ENCODE measurements around the gene PRKAA1. TPM values are rescaled to one million over a fixed set of nuclear protein-coding genes. Genes with fewer than 3 reads are reported as not detected.
A peak's percentile ranks its signal among the peaks of the same experiment; 100 is the strongest.
"Not testable (repeated sequence)": the region's sequence is repeated elsewhere in the genome, so short reads cannot be mapped to it uniquely, and the experiment has no call there.

The PRKAA1 gene
- total RNA-seq, 1 experiment from 2014 or later: 84.5 TPM

- no peaks in the 10 kb centered on the region for H3K9me2 ChIP-seq (replicated peaks; ENCODE audit: low read length)
- CTCF ChIA-PET: interaction anchor here (0.6 kb wide), 1 partner anchor 45 kb away, joined by 3 read pairs; no protein-coding TSS in a partner anchor
- POLR2A ChIA-PET (ENCODE audit: unreplicated experiment): interaction anchor here (0.7 kb wide), 1 partner anchor 126 kb away, joined by 3 read pairs; no protein-coding TSS in a partner anchor
- peaks cover 70% of the 10 kb centered on the region for H3K79me2 ChIP-seq (ENCODE audit: low read length)
- DNase-seq (peak; percentile 60), ATAC-seq (peak; percentile 13)
- no peak for TF ChIP-seq EZH2phosphoT487 (IDR thresholded peaks at IDR 0.05; ENCODE audit: borderline replicate concordance, low read length)
- no peak for TF ChIP-seq EZH2 (IDR thresholded peaks at IDR 0.05; ENCODE audit: low read length, unreplicated experiment)
- no peak for TF ChIP-seq CTCF (conservative IDR thresholded peaks at IDR 0.05; ENCODE audit: low read depth, low read length)
- H3K4me3 ChIP-seq (ENCODE audit: low read length): peak overlapping the region; percentile 76
- H4K20me1 ChIP-seq (ENCODE audit: low read length): peaks cover 39% of the 10 kb centered on the region
- peaks cover 5% of the 10 kb centered on the region; the same call in 1 of the 2 replicates for H3K36me3 ChIP-seq (ENCODE audit: low read depth, low read length)
- peak overlapping the region; percentile 87 for H3K9ac ChIP-seq (ENCODE audit: low read length)
- no peaks in the 10 kb centered on the region for H3K9me3 ChIP-seq (ENCODE audit: low read length)
- no TSS peak for BruUV-seq (replicated peaks)
- peaks cover 6% of the 10 kb centered on the region for H3F3A ChIP-seq (ENCODE audit: low read length, unreplicated experiment)
- intact Hi-C loops (cut with micrococcal nuclease): loop anchor here (1.0 kb wide), 1 partner anchor 21 kb away; no protein-coding TSS in a partner anchor
- peak overlapping the region; percentile 89 for H3K4me2 ChIP-seq (ENCODE audit: low read length)
- peak overlapping the region; percentile 81 for H3K27ac ChIP-seq (ENCODE audit: low read length)
- H3K4me1 ChIP-seq (ENCODE audit: insufficient read depth, low read length): peaks cover 37% of the 10 kb centered on the region
- no peaks in the 10 kb centered on the region for H3K27me3 ChIP-seq (ENCODE audit: low read length)
- no peak overlapping the region for H2AFZ ChIP-seq (ENCODE audit: low read length)
These were observed 1.7 kb downstream of the PRKAA1 start for GRCh38 chr5:40796487-40796889.

- H3K9me2 ChIP-seq (replicated peaks; ENCODE audit: low read length); H3K9me3 ChIP-seq (ENCODE audit: low read length); BruUV-seq (replicated peaks); H3K36me3 ChIP-seq (ENCODE audit: low read depth, low read length); CTCF ChIA-PET; ATAC-seq; H3K4me3 ChIP-seq (ENCODE audit: low read length); POLR2A ChIA-PET (ENCODE audit: unreplicated experiment); H3F3A ChIP-seq (ENCODE audit: low read length, unreplicated experiment); DNase-seq; H3K27me3 ChIP-seq (ENCODE audit: low read length); H2AFZ ChIP-seq (ENCODE audit: low read length); H3K9ac ChIP-seq (ENCODE audit: low read length): not testable (repeated sequence)
- Histone ChIP-seq H3K27ac (ENCODE audit: low read length) (peak overlapping the region; percentile 58), H3K4me2 (ENCODE audit: low read length) (peak overlapping the region; percentile 13; the same call in 1 of the 2 replicates), H3K79me2 (ENCODE audit: low read length) (peaks cover 86% of the 10 kb centered on the region), H4K20me1 (ENCODE audit: low read length) (peaks cover 48% of the 10 kb centered on the region), H3K4me1 (ENCODE audit: insufficient read depth, low read length) (peaks cover 44% of the 10 kb centered on the region)
- intact Hi-C loops (cut with micrococcal nuclease): loop anchor here (1.0 kb wide), 1 partner anchor 40 kb away; the partner anchor contains the start of gene TTC33
These were observed 3.3 kb downstream of the PRKAA1 start for GRCh38 chr5:40794877-40795276.

GRCh38 chr5:40794340-40794739, 3.8 kb downstream of the PRKAA1 start:
- peaks cover 86% of the 10 kb centered on the region for H3K79me2 ChIP-seq (ENCODE audit: low read length)
- intact Hi-C loops (cut with micrococcal nuclease): loop anchor here (1.0 kb wide), 1 partner anchor 39 kb away; the partner anchor contains the start of gene TTC33
- H3F3A ChIP-seq (ENCODE audit: low read length, unreplicated experiment); H2AFZ ChIP-seq (ENCODE audit: low read length); H3K9ac ChIP-seq (ENCODE audit: low read length); BruUV-seq (replicated peaks); H3K9me3 ChIP-seq (ENCODE audit: low read length); POLR2A ChIA-PET (ENCODE audit: unreplicated experiment); H3K9me2 ChIP-seq (replicated peaks; ENCODE audit: low read length); ATAC-seq; H3K36me3 ChIP-seq (ENCODE audit: low read depth, low read length); CTCF ChIA-PET; H3K4me3 ChIP-seq (ENCODE audit: low read length); H3K27me3 ChIP-seq (ENCODE audit: low read length): not testable (repeated sequence)
- 0 out of 2 replicates have a peak overlapping the region, but pooled peaks have one; percentile 13 for H3K4me2 ChIP-seq (ENCODE audit: low read length)
- peaks cover 39% of the 10 kb centered on the region for H3K4me1 ChIP-seq (ENCODE audit: insufficient read depth, low read length)
- H3K27ac ChIP-seq (ENCODE audit: low read length): peak overlapping the region; percentile 58
- H4K20me1 ChIP-seq (ENCODE audit: low read length): peaks cover 48% of the 10 kb centered on the region
- peak; percentile 33 for DNase-seq

GRCh38 chr5:40792691-40793090, 5.5 kb downstream of the PRKAA1 start:
- BruUV-seq (replicated peaks); H3K9ac ChIP-seq (ENCODE audit: low read length); CTCF ChIA-PET; H3K27me3 ChIP-seq (ENCODE audit: low read length); H3F3A ChIP-seq (ENCODE audit: low read length, unreplicated experiment); H2AFZ ChIP-seq (ENCODE audit: low read length); H3K4me3 ChIP-seq (ENCODE audit: low read length); intact Hi-C loops (cut with micrococcal nuclease); H3K9me3 ChIP-seq (ENCODE audit: low read length); ATAC-seq; H3K9me2 ChIP-seq (replicated peaks; ENCODE audit: low read length); POLR2A ChIA-PET (ENCODE audit: unreplicated experiment); DNase-seq: not testable (repeated sequence)
- peaks cover 100% of the 10 kb centered on the region for H3K79me2 ChIP-seq (ENCODE audit: low read length)
- H3K27ac ChIP-seq (ENCODE audit: low read length): peak overlapping the region; percentile 86
- H3K4me2 ChIP-seq (ENCODE audit: low read length): peak overlapping the region; percentile 78; the same call in 1 of the 2 replicates
- peaks cover 54% of the 10 kb centered on the region for H4K20me1 ChIP-seq (ENCODE audit: low read length)
- peaks cover 17% of the 10 kb centered on the region for H3K36me3 ChIP-seq (ENCODE audit: low read depth, low read length)
- H3K4me1 ChIP-seq (ENCODE audit: insufficient read depth, low read length): peaks cover 36% of the 10 kb centered on the region

Measured in PC-3 (cell line).